SK-N-SH treated with all-trans-retinoic acid at 6 μM for 48 hours (cell line): Measurements from ENCODE around the gene TTLL7.

Experiments used
- ATAC-seq: fragments of 200-7000 bp; cut with Tn5 transposase; 3 replicates; pipeline ENCODE4 v1.9.1; 2020; ENCODE audit warnings: mild to moderate bottlenecking, moderate library complexity
- ARNTL ChIP-seq: fragments of 450-650 bp; formaldehyde crosslinking; IDR thresholded peaks from 2 replicates; pipeline ENCODE4 v1.5.0; 2020; ENCODE audit warnings: low read depth, mild to moderate bottlenecking, moderate library complexity, borderline replicate concordance
- BACH2 ChIP-seq: fragments of 250-450 bp; sonication (Bioruptor Pico); IDR thresholded peaks from 2 replicates; pipeline ENCODE4 v1.9.0; 2021; ENCODE audit warnings: mild to moderate bottlenecking, borderline replicate concordance
- CREB5 ChIP-seq: fragments of 250-450 bp; sonication (Bioruptor Pico); IDR thresholded peaks from 2 replicates; pipeline ENCODE4 v1.5.1; 2020; ENCODE audit warnings: low read depth, mild to moderate bottlenecking, moderate library complexity
- CSRNP3 ChIP-seq: fragments of 250-450 bp; sonication (Bioruptor Pico); IDR thresholded peaks from 2 replicates; pipeline ENCODE4 v1.5.1; 2021; ENCODE audit warnings: mild to moderate bottlenecking, moderate library complexity
- ESRRG ChIP-seq: fragments of 250-450 bp; sonication (Bioruptor Pico); IDR thresholded peaks from 2 replicates; pipeline ENCODE4 v1.6.1; 2021; ENCODE audit warnings: mild to moderate bottlenecking
- GLIS3 ChIP-seq: fragments of 250-450 bp; sonication (Bioruptor Pico); IDR thresholded peaks from 2 replicates; pipeline ENCODE4 v1.5.0; 2020; ENCODE audit warnings: mild to moderate bottlenecking, moderate library complexity
- ISL1 ChIP-seq: fragments of 250-450 bp; sonication (Bioruptor Pico); IDR thresholded peaks from 2 replicates; pipeline ENCODE4 v2.1.2; 2022; ENCODE audit warnings: mild to moderate bottlenecking, moderate library complexity
- OSR1 ChIP-seq: fragments of 250-450 bp; sonication (Bioruptor Pico); IDR thresholded peaks from 2 replicates; pipeline ENCODE4 v1.8.0; 2022; ENCODE audit warnings: moderate library complexity, mild to moderate bottlenecking, inconsistent platforms
- PATZ1 ChIP-seq: fragments of 250-450 bp; sonication (Bioruptor Pico); IDR thresholded peaks from 2 replicates; pipeline ENCODE4 v1.8.0; 2020; ENCODE audit warnings: mild to moderate bottlenecking, moderate library complexity, borderline replicate concordance
- POU6F1 ChIP-seq: fragments of 250-450 bp; sonication (Bioruptor Pico); IDR thresholded peaks from 2 replicates; pipeline ENCODE4 v1.8.0; 2021; ENCODE audit warnings: low read depth, mild to moderate bottlenecking, moderate library complexity, borderline replicate concordance
- PPARA ChIP-seq: fragments of 250-450 bp; sonication (Bioruptor Pico); IDR thresholded peaks from 2 replicates; pipeline ENCODE4 v1.5.0; 2020; ENCODE audit warnings: mild to moderate bottlenecking, borderline replicate concordance
- RARB ChIP-seq: fragments of 250-450 bp; sonication (Bioruptor Pico); IDR thresholded peaks from 2 replicates; pipeline ENCODE4 v1.8.0; 2021; ENCODE audit warnings: mild to moderate bottlenecking, moderate library complexity
- SNAI2 ChIP-seq: fragments of 250-450 bp; sonication (Bioruptor Pico); IDR thresholded peaks from 2 replicates; pipeline ENCODE4 v1.5.0; 2020; ENCODE audit warnings: mild to moderate bottlenecking, moderate library complexity
- TCF4 ChIP-seq: fragments of 250-450 bp; sonication (Bioruptor Pico); IDR thresholded peaks from 2 replicates; pipeline ENCODE4 v1.8.0; 2021; ENCODE audit warnings: mild to moderate bottlenecking, moderate library complexity, borderline replicate concordance
- TOX ChIP-seq: fragments of 250-450 bp; sonication (Bioruptor Pico); IDR thresholded peaks from 2 replicates; pipeline ENCODE4 v1.8.0; 2021; ENCODE audit warnings: mild to moderate bottlenecking, moderate library complexity, borderline replicate concordance
- TSHZ2 ChIP-seq: fragments of 250-450 bp; sonication (Bioruptor Pico); IDR thresholded peaks from 2 replicates; pipeline ENCODE4 v1.5.0; 2020; ENCODE audit warnings: mild to moderate bottlenecking, moderate library complexity
- ZC3H10 ChIP-seq: fragments of 250-450 bp; sonication (Bioruptor Pico); IDR thresholded peaks from 2 replicates; pipeline ENCODE4 v1.5.1; 2021; ENCODE audit warnings: mild to moderate bottlenecking, moderate library complexity
- ZFP3 ChIP-seq: fragments of 250-450 bp; sonication (Bioruptor Pico); IDR thresholded peaks from 2 replicates; pipeline ENCODE4 v1.5.0; 2020; ENCODE audit warnings: mild to moderate bottlenecking, moderate library complexity
- ZFP30 ChIP-seq: fragments of 450-650 bp; formaldehyde crosslinking; IDR thresholded peaks from 2 replicates; pipeline ENCODE4 v1.5.0; 2022; ENCODE audit warnings: mild to moderate bottlenecking, moderate library complexity
- ZNF70 ChIP-seq: fragments of 450-650 bp; formaldehyde crosslinking; IDR thresholded peaks from 2 replicates; pipeline ENCODE4 v1.5.0; 2020; ENCODE audit warnings: mild to moderate bottlenecking, moderate library complexity
- ZNF8 ChIP-seq: fragments of 450-650 bp; formaldehyde crosslinking; IDR thresholded peaks from 2 replicates; pipeline ENCODE4 v1.5.0; 2020; ENCODE audit warnings: mild to moderate bottlenecking, moderate library complexity

The TTLL7 gene

GRCh38 chr1:83998498-83999315, at the start of gene TTLL7:
Gene TTLL7 (minus strand): TSS chr1:83999132. CDS start chr1:83952211, 46,921 bp downstream.
- peak; percentile 82 for ATAC-seq
- TF ChIP-seq CSRNP3 (CRISPR knock-in tag) = no peak
- TF ChIP-seq ZFP3 (CRISPR knock-in tag) = 0 out of 2 replicates have a peak, but pooled peaks have one; percentile 60

GRCh38 chr1:84042461-84042860, 43.5 kb upstream of the TTLL7 start:
- ATAC-seq = no peak
- TF ChIP-seq CSRNP3 (CRISPR knock-in tag) = no peak
- no peak for TF ChIP-seq PATZ1
- no peak for TF ChIP-seq ISL1 (CRISPR knock-in tag)
- TF ChIP-seq ZNF8 = no peak
- TF ChIP-seq OSR1 (CRISPR knock-in tag) = no peak
- no peak for TF ChIP-seq ARNTL (CRISPR knock-in tag)
- no peak for TF ChIP-seq GLIS3 (CRISPR knock-in tag)
- TF ChIP-seq TOX = no peak
- no peak for TF ChIP-seq BACH2 (CRISPR knock-in tag)
- no peak for TF ChIP-seq ZC3H10 (CRISPR knock-in tag)
- TF ChIP-seq PPARA (CRISPR knock-in tag) = no peak
- TF ChIP-seq ESRRG (CRISPR knock-in tag) = no peak
- no peak for TF ChIP-seq ZNF70
- no peak for TF ChIP-seq CREB5
- TF ChIP-seq SNAI2 = no peak
- no peak for TF ChIP-seq RARB (CRISPR knock-in tag)
- TF ChIP-seq TCF4 (CRISPR knock-in tag) = no peak
- TF ChIP-seq ZFP3 (CRISPR knock-in tag) = no peak
- TF ChIP-seq ZFP30 (CRISPR knock-in tag) = no peak
- no peak for TF ChIP-seq TSHZ2 (CRISPR knock-in tag)

- ATAC-seq = no peak
- no peak for TF ChIP-seq ESRRG (CRISPR knock-in tag)
- no peak for TF ChIP-seq ZNF8
- TF ChIP-seq SNAI2 = no peak
- TF ChIP-seq POU6F1 = no peak
- no peak for TF ChIP-seq PPARA (CRISPR knock-in tag)
- no peak for TF ChIP-seq ZFP30 (CRISPR knock-in tag)
- TF ChIP-seq TCF4 (CRISPR knock-in tag) = no peak
- TF ChIP-seq CREB5 = no peak
- no peak for TF ChIP-seq ARNTL (CRISPR knock-in tag)
- no peak for TF ChIP-seq RARB (CRISPR knock-in tag)
- TF ChIP-seq ZNF70 = no peak
- no peak for TF ChIP-seq PATZ1
These were observed 39.1 kb upstream of the TTLL7 start for GRCh38 chr1:84037758-84038611.
